Spleen (tissue), 11 donors: ENCODE results near the gene AKIP1. TPM values are rescaled to one million over a fixed set of nuclear protein-coding genes. Genes with fewer than 3 reads are reported as not detected.
"Not testable (repeated sequence)": the region's sequence is repeated elsewhere in the genome, so short reads cannot be mapped to it uniquely, and the experiment has no call there.

Experiments
- DNase-seq: peaks from one replicate; pipeline ENCODE4 v3.0.0-alpha.2; 2020
- H3K27ac ChIP-seq, 8 donors: fragments of 200-600 bp; sonication (generic) in 7 of 8; 1 replicate in 4 of 8; 2 replicates in 4 of 8; pipeline versions ENCODE4 v1.5.0 to v1.8.0; 2016 to 2021; ENCODE audit warnings: inconsistent platforms in 4 of 8, mild to moderate bottlenecking in 4 of 8, moderate library complexity in 1 of 8
- H3K27me3 ChIP-seq, 7 donors: fragments of 200-600 bp; sonication (generic) in 6 of 7; replicated peaks in 1 of 7; 1 replicate in 4 of 7; 2 replicates in 3 of 7; pipeline versions ENCODE4 v1.5.0 to v1.8.0; 2016 to 2021; ENCODE audit warnings: inconsistent platforms in 3 of 7, mild to moderate bottlenecking in 1 of 7
- H3K36me3 ChIP-seq, 6 donors: fragments of 200-600 bp; sonication (generic) in 5 of 6; 1 replicate in 4 of 6; 2 replicates in 2 of 6; pipeline versions ENCODE4 v1.5.0 to v1.8.0; 2016 to 2021; ENCODE audit warnings: inconsistent platforms in 2 of 6
- H3K4me1 ChIP-seq, 6 donors: fragments of 200-600 bp; sonication (generic) in 5 of 6; 1 replicate in 3 of 6; 2 replicates in 3 of 6; pipeline versions ENCODE4 v1.5.0 to v1.8.0; 2016 to 2021; ENCODE audit warnings: inconsistent platforms in 3 of 6
- H3K4me3 ChIP-seq, 8 donors: fragments of 200-600 bp; sonication (generic) in 7 of 8; 1 replicate in 4 of 8; 2 replicates in 4 of 8; pipeline versions ENCODE4 v1.5.0 to v1.8.0; 2016 to 2021; ENCODE audit warnings: inconsistent platforms in 4 of 8, mild to moderate bottlenecking in 4 of 8, moderate library complexity in 2 of 8
- H3K9me3 ChIP-seq, 8 donors: fragments of 200-600 bp; sonication (generic) in 7 of 8; 1 replicate in 4 of 8; 2 replicates in 4 of 8; pipeline versions ENCODE4 v1.5.0 to v1.8.0; 2016 to 2021; ENCODE audit warnings: inconsistent platforms in 4 of 8
- POLR2A ChIP-seq, 3 donors: fragments of 450-650 bp; IDR thresholded peaks; one replicate each; pipeline ENCODE4 v1.5.1; 2017; ENCODE audit warnings: antibody characterized with exemption in 3 of 3, mild to moderate bottlenecking in 1 of 3
- POLR2AphosphoS5 ChIP-seq, 3 donors: sonication (generic); formaldehyde crosslinking; IDR thresholded peaks; one replicate each; pipeline ENCODE4 v1.5.1; 2017; ENCODE audit warnings: antibody characterized with exemption in 3 of 3
- WGBS, 5 donors: extraction: QIAGEN DNeasy Blood & Tissue Kit in 3 of 5; methylation state at CpG; one replicate each; pipeline versions ENCODE4 v1.1.5 to v1.1.7; 2013 to 2018; 5-methylcytosine and 5-hydroxymethylcytosine counted together
- intact Hi-C: fragments of 100-400 bp; cut with DNase I; formaldehyde crosslinking; loops from one replicate; pipeline ENCODE4 v1.15.0; 2023; ENCODE audit warnings: low total_unique reads
- polyA plus RNA-seq, 3 donors: library from polyadenylated mRNA; stranded (reverse); fragments of 200-250 nt; gene quantifications; one replicate each; pipeline ENCODE4 v1.2.1, GENCODE V29; 2013
- total RNA-seq, 7 donors: library from RNA; depleted of rRNA in 3 of 7; stranded (reverse); fragments of >200 nt in 3 of 7; fragmentation: NEBNext Ultra II Directional in 4 of 7; extraction: Animal tissue kit (Norgen Biotek cat#: 25700) in 4 of 7; gene quantifications; one replicate each; pipeline versions ENCODE4 v1.1.0 to v1.2.1, GENCODE V29; 2016 to 2021
- TF ChIP-seq, protein P1 (sequence below), 11 experiments: fragments of 200-600 bp in 7 of 11; fragments of 450-650 bp in 4 of 11; sonication (generic) in 4 of 11; IDR thresholded peaks in 8 of 11; conservative IDR thresholded peaks in 3 of 11; 1 replicate in 7 of 11; 2 replicates in 4 of 11; pipeline versions ENCODE4 v1.4.0 to v1.8.0; 2016 to 2021; ENCODE audit warnings: antibody characterized with exemption in 11 of 11, inconsistent platforms in 4 of 11, mild to moderate bottlenecking in 1 of 11
- donor health status: healthy with polysubstance abuse.
- donor health status: DM: no; HTN: no; CAD: no; lungs with moderate emphysema.
- donor health status: DM: no; HTN: no; CAD: no.
- donor health status: Bipolar disorder and iron deficiency.
- donor health status: healthy.
- donor health status: DM: no; HTN: no; CAD: no.
- donor health status: DM: yes; HTN: yes; CAD: no.

The AKIP1 gene
- total and polyA plus RNA-seq, 10 donors = 9.8 to 33.6 (median 24.9) TPM

DNA sequence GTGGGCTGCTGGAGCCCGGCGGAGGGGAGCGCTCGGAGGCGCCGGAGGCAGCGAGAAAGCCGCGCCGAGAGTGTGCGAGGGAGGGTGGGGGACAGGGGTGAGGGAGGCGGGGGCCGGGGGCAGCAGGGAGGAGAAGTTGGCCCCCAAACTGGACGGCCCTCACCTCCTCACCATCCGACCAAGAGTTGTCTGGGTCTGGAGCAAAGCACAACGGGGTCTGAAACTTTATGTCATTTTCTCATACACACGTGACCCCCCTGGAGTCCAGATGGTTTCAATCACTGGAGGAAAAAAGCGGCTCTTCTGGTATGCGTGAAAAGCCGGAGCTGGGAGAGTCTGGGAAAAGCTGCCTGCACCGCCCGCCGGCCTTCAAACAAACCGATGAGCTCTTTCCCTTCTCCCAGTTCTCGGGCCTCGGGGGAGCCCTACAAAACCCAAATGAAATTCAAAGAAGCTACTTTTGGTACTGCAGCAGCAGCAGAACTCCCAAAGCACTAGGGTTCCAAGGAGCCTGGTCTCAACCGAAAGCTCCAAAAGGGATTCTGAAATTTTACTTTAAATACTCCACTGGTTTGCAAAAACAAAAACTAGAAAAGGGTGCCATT, 39.7 kb upstream of the AKIP1 start:
- Histone ChIP-seq H3K9me3 (no peaks in the 10 kb centered on the region), H3K27me3 (peaks cover 0 to 41% (median 14%) of the 10 kb centered on the region in 7 donors), H3K36me3 (no peaks in the 10 kb centered on the region), H3K27ac (peak overlapping the region; percentile 73 to 92 (median 86)), H3K4me1 (peaks cover 3 to 52% (median 32%) of the 10 kb centered on the region in 6 donors), H3K4me3 (peak overlapping the region; percentile 52 to 82 (median 69))
- WGBS, 5 donors = 4 to 13% (median 6%) methylated on average over 14 to 27 of the region's 27 CpGs
- intact Hi-C loops = no loop called here
- peak; percentile 1 to 76 (median 35) for TF ChIP-seq POLR2AphosphoS5 (IDR thresholded peaks at IDR 0.05)
- TF ChIP-seq POLR2A (IDR thresholded peaks at IDR 0.05) = no peak
- DNase-seq = no peak

DNA sequence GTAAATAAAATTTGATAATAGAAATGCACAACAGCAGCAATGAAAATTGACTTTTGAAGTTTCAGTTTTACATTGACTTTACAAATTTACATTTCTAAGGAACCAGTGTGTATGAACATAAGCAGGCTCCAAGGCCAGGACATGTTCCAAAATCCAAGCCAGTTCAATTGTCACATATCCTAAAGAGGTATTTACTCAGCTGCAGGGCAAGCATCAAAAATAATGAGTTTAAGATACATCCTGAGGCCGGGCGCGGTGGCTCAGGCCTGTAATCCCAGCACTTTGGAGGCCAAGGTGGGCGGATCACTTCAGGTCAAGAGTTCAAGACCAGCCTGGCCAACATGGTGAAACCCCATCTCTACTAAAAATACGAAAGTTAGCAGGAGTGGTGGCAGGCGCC, 39.0 kb upstream of the AKIP1 start:
- no peak for DNase-seq
- Histone ChIP-seq H3K4me1 (peaks cover 3 to 52% (median 29%) of the 10 kb centered on the region in 6 donors), H3K4me3 (peak overlapping the region in 1 of 8 donors; percentile 76), H3K36me3 (no peaks in the 10 kb centered on the region), H3K27me3 (peaks cover 0 to 41% (median 14%) of the 10 kb centered on the region in 7 donors), H3K9me3 (no peaks in the 10 kb centered on the region), H3K27ac (peak overlapping the region; percentile 54 to 92 (median 86))
- 84 to 89% (median 84%) methylated on average over 6 of the region's 6 CpGs for WGBS, 5 donors
- TF ChIP-seq POLR2AphosphoS5 (IDR thresholded peaks at IDR 0.05) (no peak), POLR2A (IDR thresholded peaks at IDR 0.05) (no peak)
- TF ChIP-seq, protein P1, sequence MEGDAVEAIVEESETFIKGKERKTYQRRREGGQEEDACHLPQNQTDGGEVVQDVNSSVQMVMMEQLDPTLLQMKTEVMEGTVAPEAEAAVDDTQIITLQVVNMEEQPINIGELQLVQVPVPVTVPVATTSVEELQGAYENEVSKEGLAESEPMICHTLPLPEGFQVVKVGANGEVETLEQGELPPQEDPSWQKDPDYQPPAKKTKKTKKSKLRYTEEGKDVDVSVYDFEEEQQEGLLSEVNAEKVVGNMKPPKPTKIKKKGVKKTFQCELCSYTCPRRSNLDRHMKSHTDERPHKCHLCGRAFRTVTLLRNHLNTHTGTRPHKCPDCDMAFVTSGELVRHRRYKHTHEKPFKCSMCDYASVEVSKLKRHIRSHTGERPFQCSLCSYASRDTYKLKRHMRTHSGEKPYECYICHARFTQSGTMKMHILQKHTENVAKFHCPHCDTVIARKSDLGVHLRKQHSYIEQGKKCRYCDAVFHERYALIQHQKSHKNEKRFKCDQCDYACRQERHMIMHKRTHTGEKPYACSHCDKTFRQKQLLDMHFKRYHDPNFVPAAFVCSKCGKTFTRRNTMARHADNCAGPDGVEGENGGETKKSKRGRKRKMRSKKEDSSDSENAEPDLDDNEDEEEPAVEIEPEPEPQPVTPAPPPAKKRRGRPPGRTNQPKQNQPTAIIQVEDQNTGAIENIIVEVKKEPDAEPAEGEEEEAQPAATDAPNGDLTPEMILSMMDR (IDR thresholded peaks at IDR 0.05 in 8 of 11, conservative IDR thresholded peaks at IDR 0.05 in 3 of 11) = no peak
- intact Hi-C loops = no loop called here

DNA sequence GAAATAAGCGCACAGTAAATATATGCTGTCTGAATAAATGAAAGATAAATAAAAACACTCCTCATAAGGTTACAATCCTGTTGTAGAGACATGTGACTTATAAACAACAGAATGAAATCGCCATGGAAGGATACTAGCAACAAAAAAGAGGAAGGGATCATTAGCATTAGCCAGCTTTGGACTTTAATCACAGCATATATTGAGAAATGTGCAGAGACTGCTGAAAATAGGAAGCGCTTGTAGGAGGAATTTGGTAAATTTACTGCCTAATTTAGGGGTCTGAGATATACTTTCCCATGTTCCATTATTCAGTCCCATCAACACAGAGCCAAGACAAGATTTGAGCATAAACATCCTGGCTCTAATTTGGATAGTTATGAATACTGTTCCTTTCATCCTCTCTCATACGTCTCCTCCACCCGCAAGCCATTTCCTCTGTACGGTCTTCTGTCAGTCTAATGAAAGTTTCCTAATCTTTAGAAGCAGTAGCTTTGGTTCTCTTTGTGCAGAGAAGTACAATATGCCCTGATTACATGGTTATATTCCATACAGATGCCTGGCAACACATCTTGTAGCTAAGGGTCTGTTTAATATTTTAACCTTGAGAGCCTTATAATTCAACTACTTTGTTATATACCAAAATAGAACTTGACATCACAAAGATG, 37.1 kb upstream of the AKIP1 start:
- 24 to 30% (median 28%) methylated on average over 6 of the region's 6 CpGs for WGBS, 5 donors
- Histone ChIP-seq H3K4me1 (peaks cover 3 to 52% (median 29%) of the 10 kb centered on the region in 6 donors), H3K4me3 (no peak overlapping the region), H3K36me3 (no peaks in the 10 kb centered on the region), H3K9me3 (no peaks in the 10 kb centered on the region), H3K27me3 (peaks cover 0 to 35% (median 14%) of the 10 kb centered on the region in 7 donors), H3K27ac (peak overlapping the region in 5 of 8 donors; percentile 11 to 55 (median 30))
- TF ChIP-seq POLR2AphosphoS5 (IDR thresholded peaks at IDR 0.05) = no peak
- TF ChIP-seq POLR2A (IDR thresholded peaks at IDR 0.05) = no peak
- TF ChIP-seq, protein P1 (IDR thresholded peaks at IDR 0.05 in 8 of 11, conservative IDR thresholded peaks at IDR 0.05 in 3 of 11) = no peak
- no peak for DNase-seq
- intact Hi-C loops = no loop called here

DNA sequence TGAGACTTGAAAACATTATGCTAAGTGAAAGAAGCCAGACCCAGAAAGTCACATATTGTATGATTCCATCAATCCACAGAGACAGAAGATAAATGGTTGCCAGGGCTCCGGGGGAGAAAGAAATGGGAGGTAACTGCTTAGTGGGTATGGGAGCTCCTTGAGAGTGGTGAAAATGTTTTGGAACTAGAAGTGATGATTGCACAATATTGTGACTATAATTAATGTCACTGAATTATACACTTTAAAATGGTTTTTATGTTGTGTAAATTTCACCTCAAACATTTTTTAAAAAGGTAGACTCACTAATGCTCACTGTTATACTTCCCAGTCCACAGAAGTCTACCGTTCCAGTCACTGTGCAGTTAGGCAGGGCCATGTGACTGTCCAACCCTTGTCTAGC, 32.2 kb upstream of the AKIP1 start:
- no peaks in the 10 kb centered on the region for H3K36me3 ChIP-seq
- 92 to 98% (median 95%) methylated on average over 2 of the region's 2 CpGs for WGBS, 5 donors
- no peaks in the 10 kb centered on the region for H3K27me3 ChIP-seq
- no peaks in the 10 kb centered on the region for H3K9me3 ChIP-seq
- no peak for DNase-seq
- no peak overlapping the region for H3K27ac ChIP-seq
- TF ChIP-seq, protein P1 (IDR thresholded peaks at IDR 0.05 in 8 of 11, conservative IDR thresholded peaks at IDR 0.05 in 3 of 11) = no peak
- TF ChIP-seq POLR2A (IDR thresholded peaks at IDR 0.05) (no peak), POLR2AphosphoS5 (IDR thresholded peaks at IDR 0.05) (no peak)
- peaks cover 0 to 11% (median 9%) of the 10 kb centered on the region in 6 donors for H3K4me1 ChIP-seq
- no peak overlapping the region for H3K4me3 ChIP-seq
- intact Hi-C loops = no loop called here

DNA sequence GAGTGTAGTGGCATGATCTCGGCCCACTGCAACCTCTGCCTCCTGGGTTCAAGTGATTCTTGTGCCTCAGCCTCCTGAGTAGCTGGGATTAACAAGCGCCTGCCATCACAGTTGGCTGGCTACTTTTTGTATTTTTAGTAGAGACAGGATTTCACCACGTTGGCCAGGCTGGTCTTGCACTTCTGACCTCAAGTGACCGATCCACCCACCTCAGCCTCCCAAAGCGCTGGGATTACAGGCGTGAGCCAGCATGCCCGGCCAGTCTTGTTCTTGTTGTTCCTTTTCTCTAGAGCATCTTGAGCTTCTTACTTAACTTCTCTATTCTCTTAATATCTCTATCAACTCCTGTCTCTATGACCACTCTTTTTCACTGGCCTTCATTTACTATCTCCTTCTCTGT, 29.4 kb upstream of the AKIP1 start:
- H3K9me3 ChIP-seq, DNase-seq, intact Hi-C loops, H3K4me1 ChIP-seq, H3K4me3 ChIP-seq, H3K27ac ChIP-seq, H3K36me3 ChIP-seq, H3K27me3 ChIP-seq: not testable (repeated sequence)
- WGBS, 5 donors = 81 to 94% (median 89%) methylated on average over 7 of the region's 7 CpGs
